GM18951 (cell line): ENCODE data around the gene GRIK4.
"Not testable (repeated sequence)": the region's sequence is repeated elsewhere in the genome, so short reads cannot be mapped to it uniquely, and the experiment has no call there.

Experiments used
- POLR2A ChIP-seq: IDR thresholded peaks from 4 replicates; pipeline ENCODE4 v1.6.1; 2011; ENCODE audit warnings: mild to moderate bottlenecking; ENCODE audit not compliant: insufficient read length, insufficient read depth; ENCODE audit errors: extremely low read depth
- in situ Hi-C: fragments of 300-500 bp; cut with MboI; formaldehyde crosslinking; loops from one replicate; pipeline ENCODE4 v1.12.0; 2022; ENCODE audit warnings: low sequenced_read_pairs, mixed read lengths, inconsistent platforms; ENCODE audit not compliant: unreplicated experiment

The GRIK4 gene

GRCh38 chr11:120780239-120780638 is 268.7 kb downstream of the GRIK4 start:
- TF ChIP-seq POLR2A: no peak
- in situ Hi-C loops: no loop called here

GRCh38 chr11:120781486-120782120 is 270.1 kb downstream of the GRIK4 start:
- TF ChIP-seq POLR2A: no peak
- in situ Hi-C loops: no loop called here

GRCh38 chr11:120784566-120785251 is 273.2 kb downstream of the GRIK4 start:
- in situ Hi-C loops: no loop called here
- TF ChIP-seq POLR2A: no peak

DNA sequence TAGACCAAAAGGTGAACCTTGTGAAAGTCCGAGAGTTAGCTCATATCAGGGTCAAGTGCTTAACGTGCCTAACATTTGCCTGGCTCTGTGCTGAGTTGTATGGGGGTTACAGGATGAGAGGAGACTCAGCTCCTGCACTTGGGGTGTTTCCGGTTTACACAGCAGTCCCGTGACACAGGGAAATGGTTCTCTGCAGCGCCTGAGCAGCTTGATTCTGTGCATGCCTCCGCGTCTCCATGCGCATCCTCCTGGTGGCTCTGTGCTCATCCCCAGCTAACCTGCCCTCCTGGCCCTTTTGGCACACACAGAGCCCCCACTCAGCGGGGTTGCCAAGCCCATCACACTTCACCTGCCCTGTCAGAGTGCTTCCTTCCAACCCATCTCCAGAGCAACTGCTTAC is 274.0 kb downstream of the GRIK4 start:
- TF ChIP-seq POLR2A: no peak
- in situ Hi-C loops: no loop called here

DNA sequence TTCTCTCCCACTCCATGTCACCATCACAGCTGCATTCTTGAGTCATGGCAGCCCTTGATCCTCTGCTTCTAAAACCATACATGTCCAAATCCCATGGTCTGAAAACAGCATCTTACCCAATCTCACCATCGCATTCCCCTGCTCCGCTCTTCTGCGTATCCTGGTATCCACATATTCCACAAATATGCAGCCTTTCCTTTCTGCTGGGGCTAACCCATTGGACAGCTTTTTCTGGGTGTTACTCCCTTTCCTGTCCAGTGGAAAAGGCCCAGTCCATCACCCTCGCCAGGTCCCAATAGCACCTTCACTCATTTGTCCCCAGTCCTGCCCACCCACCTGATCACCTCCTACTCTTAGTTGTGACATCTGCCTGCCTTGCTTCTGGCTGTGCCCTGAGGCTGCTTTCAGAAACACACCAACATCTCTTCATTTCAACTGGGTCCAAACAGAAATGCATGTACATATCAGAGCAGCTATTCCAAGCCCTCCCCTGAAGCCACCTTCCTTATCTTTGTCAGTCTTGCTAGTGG is 274.7 kb downstream of the GRIK4 start:
- in situ Hi-C loops: no loop called here
- TF ChIP-seq POLR2A: no peak

- in situ Hi-C loops: not testable (repeated sequence)
These were observed 275.7 kb downstream of the GRIK4 start for GRCh38 chr11:120787224-120787623.

DNA sequence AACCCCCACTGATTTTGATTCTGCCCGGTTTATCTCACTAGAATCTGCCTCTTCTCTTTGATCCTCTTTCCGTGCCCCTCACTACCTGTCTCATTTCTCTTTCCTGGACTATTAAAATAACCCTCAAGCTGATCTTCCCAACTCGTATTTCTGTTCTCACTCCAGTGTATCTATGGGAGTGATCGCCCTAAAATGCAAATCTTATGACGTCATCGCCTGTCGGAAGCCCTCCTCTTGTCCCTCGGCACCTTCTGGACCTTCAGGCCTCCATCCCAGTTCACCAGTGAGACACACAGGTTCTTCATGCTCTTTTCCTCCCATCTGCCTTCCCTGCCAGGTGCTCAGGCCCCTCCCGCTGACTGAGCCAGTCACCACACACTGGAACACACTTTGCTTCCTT is 277.8 kb downstream of the GRIK4 start:
- in situ Hi-C loops: no loop called here
- TF ChIP-seq POLR2A: no peak

DNA sequence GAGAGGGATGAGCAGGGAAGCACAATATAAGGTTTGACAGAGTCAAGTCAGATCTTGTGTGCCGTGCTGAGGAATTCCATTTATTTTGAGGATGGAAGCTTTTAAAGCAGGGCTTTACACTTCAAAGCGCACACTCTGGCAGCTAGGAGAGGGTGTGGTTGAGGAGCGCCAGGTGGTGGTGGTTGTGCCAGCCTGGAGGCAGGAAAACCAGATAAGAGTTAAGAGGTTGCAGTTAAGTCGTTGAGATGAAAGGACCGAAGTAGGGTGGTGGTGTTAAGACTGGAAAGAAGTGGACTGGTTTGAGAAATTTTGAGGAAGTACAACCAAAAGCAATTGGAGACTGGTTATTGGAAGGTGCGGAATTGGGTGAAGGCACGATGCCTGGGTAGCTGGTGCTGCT is 280.8 kb downstream of the GRIK4 start:
- no peak for TF ChIP-seq POLR2A
- in situ Hi-C loops: no loop called here

GRCh38 chr11:120793150-120793549 is 281.6 kb downstream of the GRIK4 start:
- in situ Hi-C loops: no loop called here
- no peak for TF ChIP-seq POLR2A

GRCh38 chr11:120793806-120794479 is 282.4 kb downstream of the GRIK4 start:
- in situ Hi-C loops: no loop called here
- no peak for TF ChIP-seq POLR2A

- TF ChIP-seq POLR2A: no peak
- in situ Hi-C loops: no loop called here
These were observed 283.2 kb downstream of the GRIK4 start for GRCh38 chr11:120794748-120795147.

DNA sequence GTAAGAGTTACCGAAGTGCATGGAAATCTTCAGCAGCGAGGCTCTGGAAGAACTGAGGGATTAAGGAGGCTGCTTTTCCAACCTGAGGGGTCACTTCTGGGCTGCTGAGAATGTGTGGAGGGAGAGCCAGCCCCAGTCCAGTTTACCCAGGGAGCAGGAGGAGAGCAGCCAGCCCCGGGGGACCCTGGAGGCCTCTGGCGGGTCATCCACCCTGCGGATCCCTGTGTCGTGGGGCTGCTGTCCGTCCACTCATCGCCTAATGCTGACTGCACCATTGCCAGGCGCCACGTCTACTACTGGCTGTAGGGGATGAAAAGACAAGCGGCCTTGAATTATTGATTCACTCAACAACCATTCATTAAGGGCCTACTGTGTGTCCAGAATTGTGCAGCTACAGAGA is 283.6 kb downstream of the GRIK4 start:
- in situ Hi-C loops: no loop called here
- TF ChIP-seq POLR2A: no peak

DNA sequence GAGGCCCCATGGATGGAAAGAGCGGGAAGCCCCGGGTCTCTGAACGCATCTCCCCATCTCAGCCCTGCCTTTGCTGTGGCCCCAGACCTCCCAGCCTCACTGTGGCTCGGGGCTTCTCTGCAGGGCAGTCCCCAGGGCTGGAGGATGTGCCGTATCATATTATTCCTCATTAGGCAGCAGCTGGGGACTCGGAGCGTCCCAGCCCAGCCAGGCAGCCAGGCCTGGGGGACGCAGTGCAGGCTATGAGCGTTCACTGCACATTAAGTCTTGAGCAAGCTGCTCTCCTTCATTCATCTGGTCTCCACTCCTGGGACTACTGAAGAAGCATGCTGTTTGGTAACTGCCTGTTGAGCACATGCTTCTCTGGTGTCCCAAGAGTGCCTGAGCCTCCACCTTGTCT is 285.6 kb downstream of the GRIK4 start:
- no peak for TF ChIP-seq POLR2A
- in situ Hi-C loops: no loop called here

- no peak for TF ChIP-seq POLR2A
- in situ Hi-C loops: no loop called here
These were observed 287.3 kb downstream of the GRIK4 start for GRCh38 chr11:120798854-120799253.

DNA sequence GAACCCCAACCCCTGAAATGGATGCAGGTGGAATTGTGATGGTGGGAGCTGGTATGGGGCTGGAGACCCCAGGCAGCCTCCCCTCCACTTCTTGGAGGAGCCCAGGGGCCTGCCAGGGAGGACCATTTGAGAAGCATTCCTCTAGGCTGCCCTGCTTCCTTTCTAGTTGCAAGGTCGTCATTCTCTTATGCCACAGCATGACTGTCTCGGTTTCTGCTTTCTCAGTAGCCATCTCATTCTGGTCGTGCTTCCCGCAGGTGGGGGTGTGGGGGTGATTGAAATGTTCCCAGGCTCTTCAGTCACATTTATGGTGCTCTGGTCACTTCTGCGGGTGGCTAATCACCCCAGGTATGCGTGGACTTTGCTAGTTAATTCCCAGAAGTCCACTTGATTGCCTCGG is 288.7 kb downstream of the GRIK4 start:
- no peak for TF ChIP-seq POLR2A
- in situ Hi-C loops: no loop called here
